ENCODE data around the gene TMEM175. TPM values are rescaled to one million over a fixed set of nuclear protein-coding genes. Genes with fewer than 3 reads are reported as not detected.

Gene TMEM175
- total and polyA plus RNA-seq, 9 donors = 10.6 to 28.4 (median 21.2) TPM

GRCh38 chr4:896630-897029 is 35.6 kb upstream of the TMEM175 start:
- no peak overlapping the region for H3K4me3 ChIP-seq
- TF ChIP-seq POLR2A (IDR thresholded peaks at IDR 0.05) (no peak), EP300 (IDR thresholded peaks at IDR 0.05) (no peak), CTCF (IDR thresholded peaks at IDR 0.05) (no peak)
- intact Hi-C loops (cut with DNase I) = no loop called here

GRCh38 chr4:898123-898522 is 34.1 kb upstream of the TMEM175 start:
- no peaks in the 10 kb centered on the region for H3K36me3 ChIP-seq
- no peaks in the 10 kb centered on the region for H3K9me3 ChIP-seq
- H3K27ac ChIP-seq = no peak overlapping the region
- 90 to 91% (median 91%) methylated on average over 15 of the region's 15 CpGs for WGBS, 3 donors
- no peak overlapping the region for H3K4me3 ChIP-seq
- H3K27me3 ChIP-seq = no peaks in the 10 kb centered on the region
- H3K4me1 ChIP-seq (ENCODE audit: insufficient read depth) = no peaks in the 10 kb centered on the region
- intact Hi-C loops (cut with DNase I) = no loop called here
- TF ChIP-seq POLR2A (IDR thresholded peaks at IDR 0.05) = no peak
- no peak for TF ChIP-seq EP300 (IDR thresholded peaks at IDR 0.05)
- TF ChIP-seq CTCF (IDR thresholded peaks at IDR 0.05) = no peak
- no peak for DNase-seq

More at GRCh38 chr4:896630-897029, 35.6 kb upstream of the TMEM175 start:
- no peaks in the 10 kb centered on the region for H3K4me1 ChIP-seq (ENCODE audit: insufficient read depth)
- H3K9me3 ChIP-seq = no peaks in the 10 kb centered on the region
- no peaks in the 10 kb centered on the region for H3K27me3 ChIP-seq
- no peak for DNase-seq
- no peak overlapping the region for H3K27ac ChIP-seq
- WGBS, 3 donors = 90 to 91% (median 90%) methylated on average over 20 of the region's 20 CpGs
- H3K36me3 ChIP-seq = no peaks in the 10 kb centered on the region

- TF ChIP-seq EP300 (IDR thresholded peaks at IDR 0.05) = no peak
- TF ChIP-seq CTCF (IDR thresholded peaks at IDR 0.05) = no peak
- TF ChIP-seq POLR2A (IDR thresholded peaks at IDR 0.05) = no peak
- no peaks in the 10 kb centered on the region for H3K4me1 ChIP-seq (ENCODE audit: insufficient read depth)
- WGBS, 3 donors = 89 to 90% (median 89%) methylated on average over 27 of the region's 27 CpGs
- H3K36me3 ChIP-seq = no peaks in the 10 kb centered on the region
- no peaks in the 10 kb centered on the region for H3K27me3 ChIP-seq
- intact Hi-C loops (cut with DNase I) = no loop called here
- no peak overlapping the region for H3K27ac ChIP-seq
- no peaks in the 10 kb centered on the region for H3K9me3 ChIP-seq
- DNase-seq = no peak
- no peak overlapping the region for H3K4me3 ChIP-seq
Observed at GRCh38 chr4:898869-899555, 33.2 kb upstream of the TMEM175 start.

- intact Hi-C loops (cut with DNase I) = no loop called here
Observed at GRCh38 chr4:899556-899906, 32.7 kb upstream of the TMEM175 start.

More at GRCh38 chr4:899556-899906, 32.7 kb upstream of the TMEM175 start:
- WGBS, 3 donors = 83 to 91% (median 90%) methylated on average over 12 of the region's 12 CpGs
- no peak for TF ChIP-seq POLR2A (IDR thresholded peaks at IDR 0.05)
- no peak for TF ChIP-seq CTCF (IDR thresholded peaks at IDR 0.05)
- Histone ChIP-seq H3K27ac (no peak overlapping the region), H3K27me3 (no peaks in the 10 kb centered on the region), H3K9me3 (no peaks in the 10 kb centered on the region), H3K4me1 (ENCODE audit: insufficient read depth) (no peaks in the 10 kb centered on the region), H3K4me3 (no peak overlapping the region), H3K36me3 (no peaks in the 10 kb centered on the region)
- DNase-seq = no peak
